Measurements from ENCODE around the gene PGAM5.

GRCh38 chr12:132761921-132762583 is 51.4 kb downstream of the PGAM5 start:
- peak in 1 of 7 experiments; percentile 35 for TF ChIP-seq CTCF (IDR thresholded peaks at IDR 0.05)
- TF ChIP-seq POLR2A (IDR thresholded peaks at IDR 0.05) = no peak
